HL-60 (cell line): ENCODE results near the gene PTPRT.
"Not testable (repeated sequence)": the region's sequence is repeated elsewhere in the genome, so short reads cannot be mapped to it uniquely, and the experiment has no call there.

Experiments
- DNase-seq, 2 experiments: peaks; one replicate each; pipeline ENCODE4 v3.0.0-alpha.2; 2010 to 2020; ENCODE audit warnings: low read depth in 1 of 2, low spot score in 1 of 2
- H3K27ac ChIP-seq: fragments of 250-450 bp; sonication (Bioruptor Pico); replicated peaks from 2 replicates; pipeline ENCODE4 v1.5.1; 2020; ENCODE audit warnings: mild to moderate bottlenecking, moderate library complexity
- H3K27me3 ChIP-seq: fragments of 250-450 bp; sonication (Bioruptor Pico); 2 replicates; pipeline ENCODE4 v1.5.1; 2021; ENCODE audit warnings: mild to moderate bottlenecking, moderate library complexity; ENCODE audit not compliant: insufficient read depth, poor library complexity, severe bottlenecking
- H3K4me3 ChIP-seq: replicated peaks from 2 replicates; pipeline ENCODE4 v1.5.1; 2011; ENCODE audit warnings: mild to moderate bottlenecking, control low read depth, low read length; ENCODE audit not compliant: insufficient read depth
- GABPA ChIP-seq: IDR thresholded peaks from 2 replicates; pipeline ENCODE4 v1.6.1; 2012; ENCODE audit warnings: low read depth
- POLR2AphosphoS5 ChIP-seq: IDR thresholded peaks from 2 replicates; pipeline ENCODE4 v1.6.1; 2012; ENCODE audit warnings: low read depth
- SPI1 ChIP-seq: IDR thresholded peaks from 2 replicates; pipeline ENCODE4 v1.6.1; 2012; ENCODE audit warnings: low read depth, mild to moderate bottlenecking, borderline replicate concordance
- TF ChIP-seq, protein P1 (sequence below): IDR thresholded peaks from 2 replicates; pipeline ENCODE4 v1.6.1; 2012; ENCODE audit warnings: low read depth; ENCODE audit not compliant: insufficient replicate concordance
- TF ChIP-seq, protein P2 (sequence below): IDR thresholded peaks from one replicate; pipeline ENCODE4 v1.5.1; 2011; ENCODE audit warnings: low read length, control low read depth, inconsistent platforms; ENCODE audit not compliant: insufficient read depth

The PTPRT gene

DNA sequence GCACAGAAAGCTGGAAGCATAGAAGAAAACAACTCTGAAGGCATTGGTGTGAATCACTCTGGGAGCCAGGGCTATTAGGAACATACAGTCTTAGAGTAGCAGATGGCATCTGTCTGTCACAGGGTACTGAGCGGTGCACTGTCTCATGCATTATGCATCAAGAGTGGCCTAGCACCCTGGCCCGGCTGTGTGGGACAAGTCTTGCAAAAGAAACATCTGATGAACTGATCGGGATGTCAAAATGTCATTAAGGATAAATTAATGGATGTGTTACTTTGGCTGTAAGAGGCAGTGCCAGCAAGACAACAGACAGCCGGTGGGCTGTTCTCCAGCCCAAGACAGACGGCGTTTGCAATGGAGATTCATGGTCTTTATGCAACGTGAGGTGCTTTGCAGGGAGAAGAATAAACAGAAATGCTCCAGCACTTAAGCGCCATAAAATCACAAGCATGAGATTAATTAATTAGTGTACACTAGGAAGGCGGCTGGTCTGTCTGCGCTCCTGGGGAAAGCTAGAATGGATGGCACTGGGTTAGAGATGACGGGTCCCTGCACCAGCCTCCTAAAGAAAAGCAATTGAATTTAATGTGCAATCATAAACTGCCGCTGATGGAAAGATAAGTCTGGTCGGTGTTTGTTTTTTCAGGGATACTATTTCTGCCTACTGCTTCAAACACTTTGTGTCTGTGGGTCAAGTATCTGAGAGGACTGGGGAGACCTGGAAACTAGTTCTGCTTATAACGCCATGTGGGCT lies 970.9 kb downstream of the PTPRT start:
- Histone ChIP-seq H3K27me3 (no peaks in the 10 kb centered on the region), H3K27ac (no peak overlapping the region), H3K4me3 (no peak overlapping the region)
- TF ChIP-seq, protein P1, sequence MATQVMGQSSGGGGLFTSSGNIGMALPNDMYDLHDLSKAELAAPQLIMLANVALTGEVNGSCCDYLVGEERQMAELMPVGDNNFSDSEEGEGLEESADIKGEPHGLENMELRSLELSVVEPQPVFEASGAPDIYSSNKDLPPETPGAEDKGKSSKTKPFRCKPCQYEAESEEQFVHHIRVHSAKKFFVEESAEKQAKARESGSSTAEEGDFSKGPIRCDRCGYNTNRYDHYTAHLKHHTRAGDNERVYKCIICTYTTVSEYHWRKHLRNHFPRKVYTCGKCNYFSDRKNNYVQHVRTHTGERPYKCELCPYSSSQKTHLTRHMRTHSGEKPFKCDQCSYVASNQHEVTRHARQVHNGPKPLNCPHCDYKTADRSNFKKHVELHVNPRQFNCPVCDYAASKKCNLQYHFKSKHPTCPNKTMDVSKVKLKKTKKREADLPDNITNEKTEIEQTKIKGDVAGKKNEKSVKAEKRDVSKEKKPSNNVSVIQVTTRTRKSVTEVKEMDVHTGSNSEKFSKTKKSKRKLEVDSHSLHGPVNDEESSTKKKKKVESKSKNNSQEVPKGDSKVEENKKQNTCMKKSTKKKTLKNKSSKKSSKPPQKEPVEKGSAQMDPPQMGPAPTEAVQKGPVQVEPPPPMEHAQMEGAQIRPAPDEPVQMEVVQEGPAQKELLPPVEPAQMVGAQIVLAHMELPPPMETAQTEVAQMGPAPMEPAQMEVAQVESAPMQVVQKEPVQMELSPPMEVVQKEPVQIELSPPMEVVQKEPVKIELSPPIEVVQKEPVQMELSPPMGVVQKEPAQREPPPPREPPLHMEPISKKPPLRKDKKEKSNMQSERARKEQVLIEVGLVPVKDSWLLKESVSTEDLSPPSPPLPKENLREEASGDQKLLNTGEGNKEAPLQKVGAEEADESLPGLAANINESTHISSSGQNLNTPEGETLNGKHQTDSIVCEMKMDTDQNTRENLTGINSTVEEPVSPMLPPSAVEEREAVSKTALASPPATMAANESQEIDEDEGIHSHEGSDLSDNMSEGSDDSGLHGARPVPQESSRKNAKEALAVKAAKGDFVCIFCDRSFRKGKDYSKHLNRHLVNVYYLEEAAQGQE = no peak
- TF ChIP-seq SPI1 (no peak), GABPA (no peak), POLR2AphosphoS5 (no peak)
- TF ChIP-seq, protein P2, sequence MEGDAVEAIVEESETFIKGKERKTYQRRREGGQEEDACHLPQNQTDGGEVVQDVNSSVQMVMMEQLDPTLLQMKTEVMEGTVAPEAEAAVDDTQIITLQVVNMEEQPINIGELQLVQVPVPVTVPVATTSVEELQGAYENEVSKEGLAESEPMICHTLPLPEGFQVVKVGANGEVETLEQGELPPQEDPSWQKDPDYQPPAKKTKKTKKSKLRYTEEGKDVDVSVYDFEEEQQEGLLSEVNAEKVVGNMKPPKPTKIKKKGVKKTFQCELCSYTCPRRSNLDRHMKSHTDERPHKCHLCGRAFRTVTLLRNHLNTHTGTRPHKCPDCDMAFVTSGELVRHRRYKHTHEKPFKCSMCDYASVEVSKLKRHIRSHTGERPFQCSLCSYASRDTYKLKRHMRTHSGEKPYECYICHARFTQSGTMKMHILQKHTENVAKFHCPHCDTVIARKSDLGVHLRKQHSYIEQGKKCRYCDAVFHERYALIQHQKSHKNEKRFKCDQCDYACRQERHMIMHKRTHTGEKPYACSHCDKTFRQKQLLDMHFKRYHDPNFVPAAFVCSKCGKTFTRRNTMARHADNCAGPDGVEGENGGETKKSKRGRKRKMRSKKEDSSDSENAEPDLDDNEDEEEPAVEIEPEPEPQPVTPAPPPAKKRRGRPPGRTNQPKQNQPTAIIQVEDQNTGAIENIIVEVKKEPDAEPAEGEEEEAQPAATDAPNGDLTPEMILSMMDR = no peak
- DNase-seq = no peak

DNA sequence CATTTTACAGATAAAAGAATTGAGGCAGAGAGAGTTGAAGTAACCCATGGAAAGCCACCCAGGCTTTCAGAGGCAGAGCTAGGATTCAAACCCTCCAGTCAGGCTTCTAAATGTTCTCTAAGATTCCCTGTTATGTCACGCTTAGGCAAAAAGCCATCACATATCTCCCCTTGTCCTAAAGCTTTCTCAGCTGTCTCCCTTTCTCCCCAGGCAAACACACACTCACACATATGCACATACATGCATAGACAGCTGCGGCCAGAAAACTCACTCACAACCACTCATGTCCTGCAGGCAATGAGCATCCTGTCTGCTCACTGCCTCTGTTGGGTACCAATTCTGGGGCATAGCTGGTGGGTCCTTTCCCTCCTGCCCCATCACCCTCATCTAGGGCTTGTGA lies 975.6 kb downstream of the PTPRT start:
- DNase-seq = no peak
- TF ChIP-seq, protein P1 = no peak
- TF ChIP-seq SPI1 (no peak), POLR2AphosphoS5 (no peak), GABPA (no peak)
- TF ChIP-seq, protein P2 = no peak
- H3K27me3 ChIP-seq = no peaks in the 10 kb centered on the region
- no peak overlapping the region for H3K4me3 ChIP-seq
- no peak overlapping the region for H3K27ac ChIP-seq

DNA sequence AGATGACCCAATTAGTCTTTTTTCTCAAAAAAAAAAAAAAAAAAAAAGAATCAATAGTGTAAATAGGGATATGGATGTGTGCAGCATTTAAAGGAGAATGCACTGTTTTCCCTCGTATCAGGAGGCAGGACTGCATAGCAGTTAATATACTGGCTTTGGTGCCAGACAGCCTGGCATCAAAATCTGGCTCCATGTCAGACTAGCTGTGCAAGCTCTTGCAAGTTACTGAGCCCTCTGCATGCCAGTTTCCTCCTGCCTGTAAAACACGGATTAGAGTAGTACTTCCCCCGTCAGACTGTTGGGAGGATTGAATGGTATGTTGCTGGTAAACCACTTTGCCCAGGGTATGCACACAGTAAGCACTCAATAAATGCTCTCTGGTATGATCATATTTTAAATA lies 977.3 kb downstream of the PTPRT start:
- Histone ChIP-seq H3K27me3 (no peaks in the 10 kb centered on the region), H3K4me3 (no peak overlapping the region), H3K27ac (no peak overlapping the region)
- DNase-seq = no peak
- TF ChIP-seq GABPA (no peak), SPI1 (no peak), POLR2AphosphoS5 (no peak)
- TF ChIP-seq, protein P1 = no peak
- TF ChIP-seq, protein P2 = no peak

DNA sequence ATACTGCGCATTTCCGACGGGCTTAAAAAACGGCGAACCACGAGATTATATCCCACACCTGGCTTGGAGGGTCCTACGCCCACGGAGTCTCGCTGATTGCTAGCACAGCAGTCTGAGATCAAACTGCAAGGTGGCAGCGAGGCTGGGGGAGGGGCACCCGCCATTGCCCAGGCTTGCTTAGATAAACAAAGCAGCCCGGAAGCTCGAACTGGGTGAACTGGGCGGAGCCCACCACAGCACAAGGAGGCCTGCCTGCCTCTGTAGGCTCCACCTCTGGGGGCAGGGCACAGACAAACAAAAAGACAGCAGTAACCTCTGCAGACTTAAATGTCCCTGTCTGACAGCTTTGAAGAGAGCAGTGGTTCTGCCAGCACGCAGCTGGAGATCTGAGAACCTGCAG lies 983.1 kb downstream of the PTPRT start:
- H3K4me3 ChIP-seq, H3K27ac ChIP-seq, H3K27me3 ChIP-seq, DNase-seq: not testable (repeated sequence)
